A204.1 (cell line): ENCODE measurements around the gene CYP2A6.
"Not testable (repeated sequence)": the region's sequence is repeated elsewhere in the genome, so short reads cannot be mapped to it uniquely, and the experiment has no call there.

Experiments used
- FAIRE-seq: peaks from 2 replicates; lab custom pipeline; 2012; peaks lifted over from hg19 to GRCh38; lab: Jason Lieb, UNC

CYP2A6 gene, protein sequence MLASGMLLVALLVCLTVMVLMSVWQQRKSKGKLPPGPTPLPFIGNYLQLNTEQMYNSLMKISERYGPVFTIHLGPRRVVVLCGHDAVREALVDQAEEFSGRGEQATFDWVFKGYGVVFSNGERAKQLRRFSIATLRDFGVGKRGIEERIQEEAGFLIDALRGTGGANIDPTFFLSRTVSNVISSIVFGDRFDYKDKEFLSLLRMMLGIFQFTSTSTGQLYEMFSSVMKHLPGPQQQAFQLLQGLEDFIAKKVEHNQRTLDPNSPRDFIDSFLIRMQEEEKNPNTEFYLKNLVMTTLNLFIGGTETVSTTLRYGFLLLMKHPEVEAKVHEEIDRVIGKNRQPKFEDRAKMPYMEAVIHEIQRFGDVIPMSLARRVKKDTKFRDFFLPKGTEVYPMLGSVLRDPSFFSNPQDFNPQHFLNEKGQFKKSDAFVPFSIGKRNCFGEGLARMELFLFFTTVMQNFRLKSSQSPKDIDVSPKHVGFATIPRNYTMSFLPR

DNA sequence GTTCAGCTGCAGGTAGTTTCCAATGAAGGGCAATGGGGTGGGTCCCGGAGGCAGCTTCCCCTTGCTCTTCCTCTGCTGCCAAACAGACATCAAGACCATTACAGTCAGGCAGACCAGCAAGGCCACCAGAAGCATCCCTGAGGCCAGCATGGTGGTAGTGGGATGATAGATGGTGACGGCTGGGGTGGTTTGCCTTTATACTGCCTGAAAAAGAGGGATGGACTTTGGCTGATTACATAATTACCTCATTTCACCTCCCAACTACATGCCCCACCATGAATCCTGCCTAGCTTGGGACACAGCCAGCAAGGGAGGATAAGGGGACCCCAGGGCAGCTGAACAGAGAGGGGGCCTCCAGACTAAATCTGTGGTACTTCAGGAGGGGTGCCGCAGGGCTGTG lies at the start of gene CYP2A6:
CYP2A6 (minus strand) TSS at position 171 of the 400 bp plus-strand sequence; CDS start at position 150, 21 bp downstream.
- not testable (repeated sequence) for FAIRE-seq

DNA sequence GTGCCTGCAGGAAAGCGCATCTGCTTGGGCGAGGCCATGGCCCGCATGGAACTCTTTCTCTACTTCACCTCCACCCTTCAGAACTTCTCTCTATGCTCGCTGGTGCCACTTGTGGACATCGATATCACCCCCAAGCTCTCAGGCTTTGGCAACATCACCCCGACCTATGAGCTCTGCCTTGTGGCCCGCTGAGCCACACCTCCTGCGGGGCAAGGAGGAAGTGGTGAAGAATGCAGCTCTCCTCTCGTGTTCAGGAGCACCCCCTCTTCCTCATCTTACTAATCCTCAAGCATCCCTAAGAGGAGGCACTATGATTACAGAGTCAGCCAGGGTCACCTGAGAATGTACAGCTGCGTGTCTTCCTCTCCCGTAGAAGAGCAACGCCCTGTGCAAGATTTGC lies 49.7 kb upstream of the CYP2A6 start:
- FAIRE-seq, result not testable (repeated sequence)

DNA sequence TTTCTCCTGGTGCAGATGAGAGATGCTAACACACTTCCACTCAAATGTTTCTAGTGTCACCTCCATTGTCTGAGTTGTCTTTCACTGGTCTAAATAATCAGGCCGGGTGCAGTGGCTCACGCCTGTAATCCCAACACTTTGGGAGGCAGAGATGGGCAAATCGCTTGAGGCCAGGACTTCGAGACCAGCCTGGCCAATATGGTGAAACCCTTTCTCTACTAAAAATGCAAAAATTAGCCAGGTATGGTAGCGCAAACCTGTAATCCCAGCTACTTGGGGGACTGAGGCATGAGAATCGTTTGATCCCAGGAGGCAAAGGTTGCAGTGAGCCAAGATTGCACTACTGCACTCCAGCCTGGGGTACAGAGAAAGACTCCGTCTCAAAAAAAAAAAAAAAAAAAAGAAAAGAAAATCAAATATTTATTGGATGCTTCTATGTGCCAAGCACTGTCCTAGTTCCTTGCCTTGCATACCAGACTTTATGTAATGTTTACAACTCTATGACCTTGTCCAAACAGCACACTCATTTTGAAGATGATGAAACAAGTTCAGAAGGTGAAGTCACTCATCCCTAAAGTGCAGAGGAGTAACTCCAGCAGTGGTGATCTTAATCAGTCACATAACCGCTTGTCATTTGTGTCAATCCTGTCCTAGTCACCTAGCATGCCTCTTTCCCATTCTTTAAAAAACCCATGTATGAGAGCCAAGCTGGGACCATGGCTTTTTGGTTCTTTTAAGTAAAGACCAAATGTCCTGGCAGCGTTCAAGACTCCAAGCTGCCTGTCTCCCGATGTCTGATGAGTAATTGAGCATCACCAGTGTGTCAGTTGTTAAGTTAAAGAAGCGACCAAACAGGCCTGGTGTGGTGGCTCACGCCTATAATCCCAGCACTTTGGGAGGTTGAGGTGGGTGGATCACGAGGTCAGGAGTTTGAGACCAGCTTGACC lies 46.9 kb upstream of the CYP2A6 start:
- FAIRE-seq, result not testable (repeated sequence)

GRCh38 chr19:40896418-40896796 lies 46.2 kb upstream of the CYP2A6 start:
- FAIRE-seq, result no peak

- FAIRE-seq, result no peak
Observed at GRCh38 chr19:40893112-40893511, 42.9 kb upstream of the CYP2A6 start.

DNA sequence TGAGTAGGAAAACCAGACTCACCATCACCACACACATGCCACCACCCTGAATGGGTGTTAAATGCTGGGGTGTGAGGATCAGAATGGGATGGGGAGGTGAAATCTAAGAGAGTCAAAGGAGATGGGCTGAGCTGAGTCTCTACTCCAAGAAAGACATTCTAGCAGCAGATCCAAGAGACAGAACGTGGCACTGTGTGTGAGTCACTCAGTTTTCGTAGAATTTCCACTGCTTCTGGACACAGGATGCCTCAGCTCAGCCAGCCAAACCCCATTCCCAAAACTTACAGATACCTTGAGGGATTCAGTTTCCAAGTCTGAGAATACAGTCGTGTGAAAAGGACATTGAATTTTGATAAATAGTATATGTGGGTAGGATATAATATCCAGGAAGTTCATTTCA lies 39.1 kb upstream of the CYP2A6 start:
- FAIRE-seq, result no peak

- no peak for FAIRE-seq
Observed at GRCh38 chr19:40888191-40888590, 37.9 kb upstream of the CYP2A6 start.

DNA sequence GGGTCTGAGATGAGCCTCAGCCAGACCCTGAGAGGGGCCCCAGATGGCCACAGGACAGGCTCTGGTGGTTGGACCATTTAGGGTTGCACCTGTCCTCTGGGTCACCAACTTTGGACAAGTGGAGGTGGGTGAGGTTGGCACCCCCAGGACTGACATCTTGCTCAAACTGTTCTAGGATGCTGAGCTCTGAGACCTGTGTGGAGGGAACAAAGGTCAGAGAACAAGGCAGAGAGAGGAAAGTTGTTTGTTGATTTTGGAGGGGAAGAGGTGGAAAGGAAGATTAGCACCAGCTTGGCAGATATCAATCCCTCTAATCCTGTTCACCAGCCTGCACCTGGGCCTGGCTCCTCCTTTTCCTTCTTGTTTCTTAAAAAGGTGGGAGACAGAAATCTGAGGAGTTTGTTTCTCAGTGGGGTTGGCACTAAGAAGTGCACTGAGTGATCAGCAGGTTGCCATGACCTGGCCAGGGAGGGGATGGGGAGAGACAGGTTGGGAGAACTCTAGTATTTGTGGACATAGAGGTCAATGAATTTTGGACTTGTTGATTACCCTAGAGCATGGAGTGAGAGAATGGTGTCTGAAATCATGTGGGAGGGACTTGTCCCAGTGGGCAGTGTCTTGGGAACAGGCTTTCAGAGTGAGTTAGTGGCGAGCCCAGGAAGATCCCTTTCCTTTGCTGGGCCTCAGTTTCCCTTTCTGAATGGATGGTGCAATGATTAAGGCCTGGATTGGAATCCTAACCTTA lies 34.1 kb upstream of the CYP2A6 start:
- not testable (repeated sequence) for FAIRE-seq

- FAIRE-seq, result not testable (repeated sequence)
Observed at GRCh38 chr19:40882062-40882461, 31.8 kb upstream of the CYP2A6 start, which contains the start of gene CYP2A7. TSS of gene CYP2A7 (minus strand) at chr19:40882231. CDS start at chr19:40882210, 21 bp downstream.

GRCh38 chr19:40879349-40879748 lies 29.1 kb upstream of the CYP2A6 start:
- FAIRE-seq, result not testable (repeated sequence)

GRCh38 chr19:40875526-40875951 lies 25.3 kb upstream of the CYP2A6 start:
- FAIRE-seq, result not testable (repeated sequence)

DNA sequence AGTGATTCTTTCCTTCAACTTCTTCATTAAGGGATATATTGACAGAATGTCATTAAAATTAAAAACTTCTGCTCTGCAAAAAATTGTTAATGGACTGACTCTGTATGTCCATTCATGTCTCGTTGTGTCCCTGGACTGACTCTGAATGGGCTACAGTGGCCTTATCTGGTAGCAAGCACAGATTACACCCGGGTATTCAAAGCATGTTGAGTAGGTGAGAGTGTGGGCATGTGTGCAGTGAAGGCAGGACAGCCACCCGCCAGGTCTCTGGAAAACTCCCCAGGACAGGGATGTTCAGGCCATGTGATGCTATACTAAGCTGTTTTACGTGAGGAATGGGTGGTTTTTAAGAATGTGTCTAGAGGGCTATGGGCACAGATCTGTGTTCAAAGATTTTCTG lies 24.6 kb upstream of the CYP2A6 start:
- FAIRE-seq, result not testable (repeated sequence)

GRCh38 chr19:40873873-40874272 lies 23.6 kb upstream of the CYP2A6 start:
- FAIRE-seq, result not testable (repeated sequence)

- no peak for FAIRE-seq
Observed at GRCh38 chr19:40872209-40872608, 22.0 kb upstream of the CYP2A6 start.

GRCh38 chr19:40867701-40868100 lies 17.5 kb upstream of the CYP2A6 start:
- FAIRE-seq, result no peak

GRCh38 chr19:40864739-40865496 lies 14.7 kb upstream of the CYP2A6 start:
- not testable (repeated sequence) for FAIRE-seq

GRCh38 chr19:40862785-40863184 lies 12.5 kb upstream of the CYP2A6 start:
- FAIRE-seq, result no peak

- FAIRE-seq, result no peak
Observed at GRCh38 chr19:40862333-40862732, 12.1 kb upstream of the CYP2A6 start.

DNA sequence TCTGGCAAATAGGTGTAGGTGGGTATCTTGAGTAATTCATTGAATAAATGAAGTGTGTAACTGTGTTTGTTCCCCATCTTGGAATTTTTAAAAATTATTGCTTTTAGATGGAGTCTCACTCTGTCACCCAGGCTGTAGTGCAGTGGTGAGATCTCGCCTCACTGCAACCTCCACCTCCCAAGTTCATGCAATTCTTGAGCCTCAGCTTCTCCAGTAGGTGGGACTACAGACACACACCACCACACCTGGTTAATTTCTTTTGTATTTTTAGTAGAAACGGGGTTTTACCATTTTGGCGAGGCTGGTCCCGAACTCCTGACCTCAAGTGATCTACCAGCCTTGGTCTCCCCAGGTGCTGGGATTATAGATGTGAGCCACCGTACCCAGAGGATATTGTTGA lies 7.9 kb upstream of the CYP2A6 start:
- no peak for FAIRE-seq

- not testable (repeated sequence) for FAIRE-seq
Observed at GRCh38 chr19:40852467-40853152, 2.4 kb upstream of the CYP2A6 start.
